H1 (cell line): ENCODE data around the gene SIX1. TPM values are rescaled to one million over a fixed set of nuclear protein-coding genes. Genes with fewer than 3 reads are reported as not detected.
A peak's percentile ranks its signal among the peaks of the same experiment; 100 is the strongest.

Experiments
- BACH1 ChIP-seq: IDR thresholded peaks from 2 replicates; pipeline ENCODE4 v1.6.1; 2012; ENCODE audit warnings: low read length, improper control_type of control experiment
- EZH2 ChIP-seq: fragments of 200-600 bp; sonication (generic); IDR thresholded peaks from 2 replicates; pipeline ENCODE4 v1.7.1; 2012; ENCODE audit warnings: low read depth, mild to moderate bottlenecking, moderate library complexity, low read length, inconsistent platforms; ENCODE audit not compliant: severe bottlenecking
- FOSL1 ChIP-seq: IDR thresholded peaks from 2 replicates; pipeline ENCODE4 v1.6.1; 2011; ENCODE audit warnings: mild to moderate bottlenecking, low read depth, low read length, moderate library complexity; ENCODE audit not compliant: insufficient read depth
- MAFK ChIP-seq: IDR thresholded peaks from 2 replicates; pipeline ENCODE4 v1.6.1; 2012; ENCODE audit warnings: low read depth, mild to moderate bottlenecking, improper control_type of control experiment, low read length
- NANOG ChIP-seq: IDR thresholded peaks from 2 replicates; pipeline ENCODE4 v1.6.1; 2011; ENCODE audit warnings: low read length, low read depth, mild to moderate bottlenecking, inconsistent platforms; ENCODE audit not compliant: insufficient read depth, poor library complexity, severe bottlenecking
- POU5F1 ChIP-seq: IDR thresholded peaks from 2 replicates; pipeline ENCODE4 v1.6.1; 2011; ENCODE audit warnings: low read depth, mild to moderate bottlenecking, low read length, moderate library complexity
- RAD21 ChIP-seq, 2 experiments: IDR thresholded peaks in 1 of 2; conservative IDR thresholded peaks in 1 of 2; 2 replicates each; pipeline ENCODE4 v1.6.1; 2011; ENCODE audit warnings: low read depth in 2 of 2, low read length in 2 of 2, improper control_type of control experiment in 1 of 2, inconsistent platforms in 1 of 2, mild to moderate bottlenecking in 1 of 2, moderate library complexity in 1 of 2
- RNF2 ChIP-seq: fragments of 200-900, 300-1000 bp; sonication (generic); IDR thresholded peaks from 2 replicates; pipeline ENCODE4 v1.7.1; 2016; ENCODE audit warnings: borderline replicate concordance, low read depth, mild to moderate bottlenecking, antibody characterized with exemption, low read length; ENCODE audit not compliant: poor library complexity, severe bottlenecking; ENCODE audit errors: missing control alignments
- SUZ12 ChIP-seq: fragments of 200-600 bp; sonication (generic); IDR thresholded peaks from 2 replicates; pipeline ENCODE4 v1.6.1; 2012; ENCODE audit warnings: mild to moderate bottlenecking, inconsistent platforms, low read length, moderate library complexity, mixed read lengths
- polyA plus RNA-seq, 7 experiments: library from polyadenylated mRNA; depleted of rRNA in 3 of 7; stranded (reverse) in 5 of 7; unstranded in 2 of 7; fragments of >200 nt in 5 of 7; fragments of 200-250 nt in 2 of 7; gene quantifications; 1 replicate in 5 of 7; 2 replicates in 1 of 7; 4 replicates in 1 of 7; pipeline versions ENCODE4 v1.2.1 to v1.2.3, GENCODE V29; 2011 to 2013; ENCODE audit warnings: missing spikeins in 2 of 7, mixed read lengths in 2 of 7
- total RNA-seq: library from RNA; stranded (reverse); fragmentation: NEBNext Ultra II Directional; extraction: Animal tissue kit (Norgen Biotek cat#: 25700); gene quantifications from 2 replicates; pipeline ENCODE4 v1.2.1, GENCODE V29; 2021

SIX1 gene
- total and polyA plus RNA-seq, 2 of the 8 experiments (the other 6 are each of a cell fraction or from before 2014, with no cell fraction given) = 0.03 to 0.69 TPM

GRCh38 chr14:60648249-60648933 lies 886 bp downstream of the SIX1 start (continued):
- TF ChIP-seq BACH1 (no peak), FOSL1 (no peak), NANOG (no peak), RNF2 (peak; percentile 66), RAD21 (IDR thresholded peaks at IDR 0.05 in 1 of 2, conservative IDR thresholded peaks at IDR 0.05 in 1 of 2; ENCODE audit: low read depth in 2 of 2, low read length in 2 of 2) (no peak), MAFK (no peak), SUZ12 (peak; percentile 60), POU5F1 (no peak), EZH2 (peak; percentile 83)
